Right lobe of liver (tissue), 6 donors: ENCODE data around the gene PHYH. TPM values are rescaled to one million over a fixed set of nuclear protein-coding genes. Genes with fewer than 3 reads are reported as not detected.
"Not testable (repeated sequence)": the region's sequence is repeated elsewhere in the genome, so short reads cannot be mapped to it uniquely, and the experiment has no call there.

Experiments
- ATAC-seq, 4 donors: fragments of 200-7000 bp; cut with Tn5 transposase; one replicate each; pipeline ENCODE4 v1.9.1; 2020; ENCODE audit warnings: mild to moderate bottlenecking in 4 of 4, moderate library complexity in 4 of 4
- DNase-seq, 3 donors: peaks; one replicate each; pipeline ENCODE4 v3.0.0-alpha.2; 2020
- H3K27ac ChIP-seq, 3 donors: fragments of 200-600 bp; one replicate each; pipeline ENCODE4 v1.8.0; 2022
- H3K27me3 ChIP-seq, 2 donors: fragments of 200-600 bp; one replicate each; pipeline ENCODE4 v1.8.0; 2022
- H3K36me3 ChIP-seq, 4 donors: fragments of 200-600 bp; sonication (generic) in 1 of 4; one replicate each; pipeline versions ENCODE4 v1.5.1 to v1.8.0; 2017 to 2022; ENCODE audit warnings: control low read depth in 1 of 4
- H3K4me1 ChIP-seq, 4 donors: fragments of 200-600 bp; sonication (generic) in 1 of 4; one replicate each; pipeline versions ENCODE4 v1.5.1 to v1.8.0; 2017 to 2022; ENCODE audit warnings: control low read depth in 1 of 4
- H3K4me3 ChIP-seq, 3 donors: fragments of 200-600 bp; one replicate each; pipeline ENCODE4 v1.8.0; 2022
- H3K9me3 ChIP-seq, 4 donors: fragments of 200-600 bp; sonication (generic) in 1 of 4; one replicate each; pipeline versions ENCODE4 v1.5.1 to v1.8.0; 2017 to 2022; ENCODE audit warnings: control low read depth in 1 of 4
- CTCF ChIP-seq, 4 donors: fragments of 200-600 bp in 3 of 4; fragments of 450-650 bp in 1 of 4; IDR thresholded peaks; one replicate each; pipeline versions ENCODE4 v1.5.1 to v1.8.0; 2016 to 2022; ENCODE audit warnings: antibody characterized with exemption in 4 of 4, mild to moderate bottlenecking in 2 of 4
- POLR2A ChIP-seq: fragments of 450-650 bp; IDR thresholded peaks from one replicate; pipeline ENCODE4 v1.6.1; 2017; ENCODE audit warnings: antibody characterized with exemption, mild to moderate bottlenecking
- WGBS: methylation state at CpG from one replicate; pipeline ENCODE4 v1.1.6; 2018; ENCODE audit warnings: low coverage, low lambda C conversion rate; ENCODE audit not compliant: insufficient coverage; ENCODE audit errors: missing lambda C conversion rate; 5-methylcytosine and 5-hydroxymethylcytosine counted together
- intact Hi-C, 2 donors: fragments of 100-400 bp; cut with DNase I; formaldehyde crosslinking; loops; one replicate each; pipeline versions ENCODE4 v1.11.2 to v1.14.1; 2022
- total RNA-seq, 6 experiments: library from RNA; depleted of rRNA in 2 of 6; stranded (reverse); fragments of >200 nt in 2 of 6; fragmentation: NEBNext Ultra II Directional in 3 of 6; extraction: Animal tissue kit (Norgen Biotek cat#: 25700) in 3 of 6; gene quantifications; one replicate each; pipeline versions ENCODE4 v1.1.0 to v1.2.4, GENCODE V29; 2016 to 2023
- donor health status: DM: no; HTN: yes; CAD: no.
- donor health status: DM: no; HTN: no; CAD: no.
- donor health status: DM: no; HTN: no; CAD: no.
- donor health status: DM: no; HTN: yes; CAD: no.
- donor health status: DM: no; HTN: yes; CAD: no.

PHYH gene
- total RNA-seq, 6 experiments from 2014 or later: 76.8 to 204 (median 141) TPM

GRCh38 chr10:13331646-13332045, 31.8 kb upstream of the PHYH start:
- H3K4me1 ChIP-seq: no peaks in the 10 kb centered on the region
- H3K36me3 ChIP-seq: peaks cover 0 to 63% (median 19%) of the 10 kb centered on the region in 4 donors
- DNase-seq: no peak
- intact Hi-C loops: no loop called here
- ATAC-seq: no peak
- no peaks in the 10 kb centered on the region for H3K27me3 ChIP-seq
- TF ChIP-seq POLR2A: no peak
- TF ChIP-seq CTCF (IDR thresholded peaks at IDR 0.05): no peak
- 90% methylated on average over 3 of the region's 5 CpGs for WGBS
- H3K4me3 ChIP-seq: no peak overlapping the region
- H3K9me3 ChIP-seq: no peaks in the 10 kb centered on the region
- H3K27ac ChIP-seq: no peak overlapping the region

GRCh38 chr10:13330980-13331379, 31.1 kb upstream of the PHYH start:
- ATAC-seq, H3K4me1 ChIP-seq, H3K4me3 ChIP-seq, intact Hi-C loops, H3K27me3 ChIP-seq, H3K9me3 ChIP-seq, DNase-seq, H3K27ac ChIP-seq: not testable (repeated sequence)
- WGBS: 94% methylated on average over 8 of the region's 8 CpGs
- peaks cover 0 to 66% (median 19%) of the 10 kb centered on the region in 4 donors for H3K36me3 ChIP-seq

GRCh38 chr10:13329565-13329964, 29.7 kb upstream of the PHYH start:
- Histone ChIP-seq H3K4me3 (no peak overlapping the region), H3K4me1 (no peaks in the 10 kb centered on the region), H3K9me3 (no peaks in the 10 kb centered on the region), H3K27ac (no peak overlapping the region), H3K36me3 (peaks cover 0 to 73% (median 21%) of the 10 kb centered on the region in 4 donors), H3K27me3 (no peaks in the 10 kb centered on the region)
- TF ChIP-seq POLR2A (no peak), CTCF (IDR thresholded peaks at IDR 0.05) (no peak)
- 94% methylated on average over 2 of the region's 3 CpGs for WGBS
- DNase-seq (no peak), ATAC-seq (no peak)
- intact Hi-C loops: no loop called here

- H3K27me3 ChIP-seq: no peaks in the 10 kb centered on the region
- no peak for TF ChIP-seq POLR2A
- TF ChIP-seq CTCF (IDR thresholded peaks at IDR 0.05): no peak
- H3K36me3 ChIP-seq: peaks cover 0 to 71% (median 26%) of the 10 kb centered on the region in 4 donors
- ATAC-seq: no peak
- DNase-seq: no peak
- WGBS: 96% methylated on average over 4 of the region's 10 CpGs
- no peak overlapping the region for H3K4me3 ChIP-seq
- H3K27ac ChIP-seq: no peak overlapping the region
- H3K4me1 ChIP-seq: no peaks in the 10 kb centered on the region
- no peaks in the 10 kb centered on the region for H3K9me3 ChIP-seq
- intact Hi-C loops: no loop called here
These were observed 28.7 kb upstream of the PHYH start for GRCh38 chr10:13328613-13329012.

- TF ChIP-seq CTCF (IDR thresholded peaks at IDR 0.05): no peak
- TF ChIP-seq POLR2A: no peak
- WGBS: 96% methylated on average over 4 of the region's 5 CpGs
- no peak overlapping the region for H3K27ac ChIP-seq
- no peaks in the 10 kb centered on the region for H3K9me3 ChIP-seq
- DNase-seq (no peak), ATAC-seq (no peak)
- no peaks in the 10 kb centered on the region for H3K4me1 ChIP-seq
- peaks cover 0 to 71% (median 25%) of the 10 kb centered on the region in 4 donors for H3K36me3 ChIP-seq
- intact Hi-C loops: no loop called here
- no peak overlapping the region for H3K4me3 ChIP-seq
- H3K27me3 ChIP-seq: no peaks in the 10 kb centered on the region
These were observed 28.3 kb upstream of the PHYH start for GRCh38 chr10:13328126-13328525.
